ENCODE measurements around the gene NKD1.
"Not testable (repeated sequence)": the region's sequence is repeated elsewhere in the genome, so short reads cannot be mapped to it uniquely, and the experiment has no call there.

The NKD1 gene

DNA sequence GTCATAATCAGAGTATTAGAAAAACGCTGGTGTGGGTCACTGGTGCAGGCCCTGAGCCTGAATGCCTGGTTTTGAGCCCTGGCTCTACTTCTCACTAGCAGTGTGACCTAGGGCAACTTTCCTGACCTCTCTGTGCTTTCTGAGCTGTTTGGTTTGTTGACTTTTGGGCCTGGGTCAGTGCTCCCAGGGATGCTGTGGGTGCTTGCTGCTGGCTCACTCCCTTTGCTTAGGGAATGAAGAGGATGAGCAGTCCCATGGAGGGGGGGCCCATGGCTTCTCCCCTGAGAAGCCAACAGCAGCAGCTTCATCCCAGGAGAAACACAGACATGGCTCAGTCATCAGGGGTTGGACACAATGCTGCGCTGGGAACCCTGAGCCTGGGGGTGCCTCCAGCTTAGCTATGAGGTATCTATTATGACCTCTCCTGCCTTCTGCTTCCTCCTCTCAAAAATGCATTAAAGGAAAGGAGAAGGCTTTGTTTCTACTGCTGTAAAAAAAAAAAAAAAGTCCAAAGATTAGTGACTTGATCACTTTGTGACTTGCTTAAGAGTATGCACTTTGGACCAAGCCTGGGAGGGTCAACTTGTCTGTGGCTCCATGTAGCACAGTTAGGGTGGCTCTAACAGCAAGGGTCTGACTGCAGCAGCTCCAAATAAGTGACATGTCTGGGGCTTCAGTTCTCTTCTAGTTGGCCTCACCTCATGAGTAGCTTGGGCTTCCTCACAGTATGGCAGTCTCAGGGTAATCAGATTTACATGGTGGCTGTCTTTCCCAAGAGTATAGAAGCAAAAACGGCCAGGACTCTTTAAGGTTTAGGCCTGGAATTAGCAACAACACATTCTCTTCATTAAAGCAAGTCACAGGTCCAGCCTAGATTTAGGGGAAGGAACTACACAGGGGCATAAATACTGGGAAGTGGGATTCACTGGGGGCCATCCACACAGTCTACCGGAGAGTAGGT lies 13.0 kb downstream of the NKD1 start:
- DNase-seq, result no peak

DNA sequence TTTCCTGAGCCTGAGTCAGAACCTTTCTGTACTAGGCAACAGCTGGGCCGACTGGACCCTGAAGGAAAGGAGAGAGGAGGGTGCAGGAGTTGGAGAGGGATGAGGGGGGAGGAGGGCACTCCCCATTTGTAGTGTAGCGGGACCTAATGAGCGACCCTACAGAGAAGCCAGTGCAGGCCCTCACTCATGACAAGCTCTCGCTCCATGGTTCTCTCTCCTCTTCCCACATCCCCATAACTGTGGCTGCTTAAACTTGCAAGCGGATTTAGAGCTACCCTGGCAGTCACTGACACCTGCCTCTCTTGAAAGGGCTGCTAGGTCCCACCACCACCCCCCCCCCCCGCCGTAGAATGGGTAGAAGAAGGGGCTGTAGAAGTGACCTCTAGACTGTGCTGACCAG lies 14.5 kb downstream of the NKD1 start:
- DNase-seq, result no peak

DNA sequence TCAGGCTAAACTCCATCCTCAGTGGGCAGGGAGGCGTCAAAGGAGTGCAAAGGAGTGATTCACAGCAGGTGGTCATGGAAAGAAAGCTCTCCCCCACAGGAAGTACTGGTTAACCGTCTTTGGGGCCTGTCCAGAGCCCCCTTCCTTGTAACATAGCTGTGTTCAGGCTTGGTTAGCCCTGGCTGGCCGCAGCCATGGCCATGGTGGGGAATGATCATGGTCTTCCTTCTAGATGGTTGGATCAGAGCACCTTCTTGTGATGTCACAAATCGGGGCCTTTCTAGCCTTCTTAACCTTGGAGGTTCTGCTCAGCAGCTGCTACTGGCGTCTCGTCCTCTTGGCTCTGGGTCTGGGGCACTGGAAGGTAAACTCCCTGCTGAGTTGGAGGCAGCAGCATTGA lies 15.8 kb downstream of the NKD1 start:
- no peak for DNase-seq

DNA sequence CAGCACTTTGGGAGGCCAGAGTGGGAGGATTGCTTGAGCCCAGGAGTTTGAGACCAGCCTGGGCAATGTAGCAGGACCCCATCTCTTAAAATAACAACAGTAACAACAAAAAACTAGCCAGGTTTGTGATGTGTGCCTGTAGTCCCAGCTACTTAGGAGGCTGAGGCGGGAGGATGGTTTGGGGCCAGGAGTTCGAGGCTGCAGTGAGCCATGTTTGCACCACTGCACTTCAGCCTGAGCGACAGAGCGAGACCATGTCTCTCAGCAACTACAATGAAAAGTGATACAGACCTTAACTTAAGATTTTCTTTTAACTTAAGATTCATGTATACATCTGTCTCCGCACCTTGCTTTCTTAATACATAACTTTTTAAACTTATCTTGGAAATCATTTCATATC lies 17.2 kb downstream of the NKD1 start:
- DNase-seq, result no peak

DNA sequence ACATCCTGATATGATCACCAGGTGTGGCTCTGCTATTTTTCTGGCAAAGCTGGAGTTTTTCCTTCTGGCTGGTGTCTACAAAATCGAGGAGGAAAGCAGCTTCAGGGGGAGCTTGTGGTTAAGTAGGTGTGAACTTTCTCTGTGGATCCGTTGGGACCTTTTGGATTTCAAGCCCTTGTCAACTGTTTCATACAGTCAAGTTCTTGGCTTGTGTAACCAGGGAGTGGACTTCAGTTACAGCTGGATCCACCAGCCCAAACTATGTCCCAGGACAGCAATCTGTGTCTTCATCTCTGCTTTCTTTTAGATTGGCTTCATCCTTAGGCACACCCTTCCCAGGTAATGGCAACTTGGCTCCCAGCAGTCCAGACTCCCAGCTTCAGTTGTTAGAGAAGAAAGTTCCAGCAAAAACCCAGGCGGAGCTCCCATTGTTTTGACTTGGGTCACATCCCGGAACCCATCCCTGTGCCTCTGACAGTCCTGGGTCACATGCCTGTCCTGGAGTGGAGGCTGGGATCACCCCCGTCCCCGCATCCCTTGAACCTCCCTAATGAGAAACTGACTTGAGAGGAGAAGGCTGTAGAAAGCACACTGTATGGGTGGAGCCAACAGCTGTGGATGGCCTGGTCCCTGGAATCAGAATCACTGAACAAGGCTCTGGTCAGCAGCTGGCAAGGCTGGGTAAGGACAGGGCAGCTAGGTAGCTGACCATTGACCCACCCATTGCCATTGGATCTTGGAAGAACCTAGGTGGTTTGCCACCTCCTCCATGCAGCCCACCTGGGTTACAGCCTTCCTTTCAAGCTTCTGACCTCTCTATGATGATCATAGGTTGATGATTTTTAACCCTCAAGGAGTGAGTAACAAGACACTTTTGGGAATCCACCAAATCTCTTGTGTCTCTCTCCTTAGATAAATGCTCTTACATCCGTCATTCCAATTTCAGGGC lies 18.1 kb downstream of the NKD1 start:
- no peak for DNase-seq

DNA sequence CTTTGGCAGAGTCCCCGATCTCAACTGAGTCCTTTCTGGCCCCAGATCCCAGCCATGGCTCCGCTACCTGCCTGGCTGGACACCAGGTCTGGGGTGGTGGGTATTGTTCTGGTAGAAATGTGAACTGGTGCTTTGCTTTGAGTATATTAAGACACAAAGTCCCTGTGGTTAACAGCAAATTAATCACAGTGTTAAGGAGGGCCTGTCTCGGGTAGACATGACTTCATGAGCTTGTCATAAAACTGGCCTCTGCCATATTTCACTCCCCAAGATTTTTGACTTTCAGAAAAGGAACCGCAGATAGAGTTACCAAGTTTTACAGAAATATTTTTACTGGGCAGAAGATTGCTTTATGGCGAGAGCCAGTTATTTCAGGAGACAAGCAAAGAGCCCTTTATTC lies 19.5 kb downstream of the NKD1 start:
- no peak for DNase-seq

DNA sequence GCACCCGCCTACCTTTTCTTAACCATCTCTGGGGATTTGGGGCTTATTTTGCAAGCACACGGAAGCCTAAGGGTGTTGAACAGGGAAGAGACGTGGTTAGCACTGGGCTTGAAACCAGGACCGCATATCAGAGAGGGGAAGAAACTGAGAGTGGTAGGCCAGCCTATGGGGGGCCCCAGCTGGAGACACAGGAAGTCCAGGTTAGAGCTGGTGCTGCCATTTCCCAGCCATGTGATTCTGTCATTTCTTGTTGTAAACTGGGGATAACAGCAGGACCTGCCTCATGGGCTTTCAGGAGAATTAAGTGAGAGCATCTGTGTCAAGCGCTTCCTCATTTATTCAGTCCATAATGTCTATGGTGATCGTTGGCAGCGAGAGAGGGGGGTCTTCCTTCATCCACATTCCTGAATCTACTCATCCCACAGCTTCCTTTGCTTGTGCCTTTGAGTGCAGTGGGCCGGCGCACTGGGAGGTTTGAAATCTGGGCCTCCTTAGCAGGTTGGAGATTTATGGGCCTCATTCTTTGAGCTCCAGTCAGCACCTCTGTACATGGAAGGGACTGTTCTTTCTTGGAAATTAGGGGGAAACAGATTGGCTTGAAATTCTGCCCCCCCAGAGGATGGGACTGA lies 20.1 kb downstream of the NKD1 start:
- no peak for DNase-seq

DNA sequence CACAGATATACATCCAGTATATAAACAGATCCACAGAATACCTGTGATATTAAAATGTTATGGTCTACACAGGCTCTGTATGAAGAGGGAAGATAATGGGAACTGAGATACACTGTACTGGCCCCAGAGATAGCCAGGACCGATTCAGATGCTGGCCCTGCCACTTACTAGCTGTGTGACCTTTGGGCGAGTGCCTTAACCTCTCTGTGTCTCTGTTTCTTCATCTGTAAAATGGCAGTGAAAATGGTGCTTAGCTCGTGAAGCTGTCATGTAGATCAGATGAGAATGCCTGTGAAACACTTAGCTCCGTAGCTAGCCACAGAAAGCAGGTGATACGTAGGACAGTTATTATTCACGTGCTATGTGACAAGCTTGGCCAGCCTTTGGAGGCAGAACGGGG lies 22.2 kb downstream of the NKD1 start:
- no peak for DNase-seq

DNA sequence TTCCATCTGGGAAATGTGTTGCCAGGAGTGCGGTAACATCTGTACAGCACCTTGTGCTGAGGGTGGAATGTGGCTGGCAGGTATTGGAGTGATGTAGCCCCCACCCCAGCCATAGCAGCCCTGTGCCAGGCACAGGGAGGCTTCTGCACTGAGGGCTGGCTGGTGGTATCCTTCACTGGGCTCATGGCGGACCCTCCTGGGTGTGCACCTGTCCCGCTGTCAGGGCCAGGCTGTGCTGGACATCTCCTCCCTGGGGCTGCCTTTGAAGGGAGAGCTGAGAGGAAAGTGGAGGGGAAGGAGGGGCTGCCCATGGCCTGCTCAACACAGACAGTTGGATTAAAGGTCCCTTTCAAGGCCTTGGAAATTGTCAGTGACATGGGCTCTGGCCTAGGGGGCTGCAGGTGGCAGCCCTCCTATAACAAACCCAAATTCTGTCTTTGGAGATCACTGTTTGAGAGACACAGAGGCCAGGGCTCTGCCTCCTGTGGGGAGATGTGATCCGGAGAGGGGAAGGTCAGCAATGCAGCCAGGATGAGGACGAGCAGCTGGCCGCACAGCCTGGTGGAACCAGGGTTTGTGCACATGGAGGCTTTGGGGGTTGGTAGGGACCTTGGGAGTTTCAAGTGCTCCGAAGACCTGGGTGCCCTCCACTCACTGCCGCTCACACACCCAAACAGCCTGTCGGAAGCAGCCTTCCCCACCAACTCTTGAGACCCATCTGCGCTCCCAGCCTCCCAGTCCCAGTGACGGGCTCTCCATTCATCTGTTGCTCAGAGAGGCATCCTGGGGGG lies 22.8 kb downstream of the NKD1 start:
- no peak for DNase-seq

DNA sequence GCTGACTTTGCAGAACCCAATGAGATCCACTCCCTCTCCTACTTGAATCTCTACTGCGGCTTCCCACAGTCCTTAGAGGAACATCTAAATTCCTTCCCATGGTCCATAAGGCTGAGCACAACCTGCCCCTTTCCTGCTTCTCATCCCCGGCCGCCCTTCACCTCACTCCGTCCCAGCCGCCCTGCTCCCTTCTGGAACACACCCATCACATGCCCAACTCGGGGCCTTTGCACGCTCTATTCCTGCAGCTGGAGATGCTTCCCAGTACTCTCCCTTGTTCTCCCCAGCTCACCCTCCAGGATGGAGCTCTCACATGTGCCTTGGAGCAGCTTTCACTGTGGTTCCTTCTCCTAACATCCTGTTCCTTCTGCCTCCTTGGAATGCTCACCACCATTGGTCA lies 23.6 kb downstream of the NKD1 start:
- no peak for DNase-seq

DNA sequence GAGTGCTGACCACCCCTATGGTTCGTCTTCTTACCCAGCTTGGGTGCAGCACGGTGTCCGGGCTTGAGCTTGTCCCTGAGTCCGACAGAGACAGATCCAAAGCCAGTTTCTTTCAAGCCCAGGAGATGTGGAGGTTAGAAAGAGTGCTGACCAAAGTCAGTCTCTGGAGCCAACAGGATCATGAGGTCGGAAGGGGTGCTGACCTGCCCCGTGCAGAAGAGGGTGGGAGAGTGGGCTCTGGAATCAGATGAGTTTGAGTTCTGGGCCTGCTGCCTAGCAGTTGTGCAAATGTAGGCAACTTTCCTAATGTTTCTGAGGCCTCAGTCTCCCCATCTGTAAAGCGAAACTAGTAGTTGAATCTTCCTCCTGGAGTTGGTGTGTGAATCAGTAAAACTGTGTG lies 24.5 kb downstream of the NKD1 start:
- no peak for DNase-seq

DNA sequence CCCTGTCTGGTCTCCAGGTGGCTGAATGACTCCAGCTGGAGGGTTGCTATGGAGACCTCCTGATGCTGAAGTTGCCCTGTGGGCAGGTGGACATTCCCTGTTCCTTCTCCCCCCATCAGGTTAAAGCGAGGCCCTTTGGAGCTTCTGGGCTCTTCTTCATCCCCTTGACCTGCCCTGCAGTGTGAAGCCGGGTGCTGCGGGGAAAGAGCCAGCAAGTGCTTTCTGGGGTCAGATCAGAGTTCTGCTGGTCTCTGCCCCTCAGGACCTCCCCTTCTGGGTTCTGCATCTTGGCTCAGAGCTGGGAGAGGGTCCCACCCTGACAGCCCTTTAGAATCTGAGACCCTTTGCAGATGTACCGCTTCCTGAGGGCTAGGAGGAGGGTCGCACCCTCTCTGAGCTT lies 25.1 kb downstream of the NKD1 start:
- no peak for DNase-seq

DNA sequence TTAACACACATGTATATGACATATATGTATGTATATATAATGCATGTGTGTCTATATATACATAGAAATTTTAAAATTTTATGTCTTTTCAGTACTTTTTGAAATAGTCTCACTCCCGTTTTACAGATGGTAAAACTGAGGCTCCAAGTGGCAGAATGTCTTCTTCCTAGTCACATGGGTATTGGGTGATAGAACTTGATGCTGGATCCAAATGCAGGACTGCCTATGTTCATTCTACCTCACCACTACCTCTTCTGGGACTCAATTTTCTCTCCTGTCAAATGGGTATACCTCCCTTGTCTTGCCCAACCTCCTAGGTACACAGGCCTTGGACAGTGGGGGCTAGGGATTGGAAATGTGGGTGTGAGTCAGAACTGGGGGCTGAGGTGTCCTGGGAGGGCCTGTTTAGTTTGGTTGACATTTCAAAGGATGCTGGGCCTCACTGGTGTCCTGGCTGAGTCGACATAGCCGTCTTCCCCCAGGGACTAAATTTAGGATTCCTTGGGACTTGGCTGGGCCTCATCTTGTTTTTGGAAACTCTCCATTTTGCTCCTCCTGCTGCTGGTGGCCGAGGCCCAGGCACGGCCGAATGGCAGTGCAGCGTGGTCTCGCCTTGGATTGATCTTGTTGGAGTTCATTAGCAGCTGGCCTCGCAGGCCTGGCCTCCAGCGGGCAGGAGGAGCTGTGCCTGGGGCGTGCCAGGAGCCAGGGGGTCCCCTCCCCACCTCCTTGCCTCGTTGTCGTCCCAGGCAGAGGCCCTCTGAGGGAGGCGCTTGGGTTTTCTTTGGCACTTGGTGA lies 25.9 kb downstream of the NKD1 start:
- no peak for DNase-seq

DNA sequence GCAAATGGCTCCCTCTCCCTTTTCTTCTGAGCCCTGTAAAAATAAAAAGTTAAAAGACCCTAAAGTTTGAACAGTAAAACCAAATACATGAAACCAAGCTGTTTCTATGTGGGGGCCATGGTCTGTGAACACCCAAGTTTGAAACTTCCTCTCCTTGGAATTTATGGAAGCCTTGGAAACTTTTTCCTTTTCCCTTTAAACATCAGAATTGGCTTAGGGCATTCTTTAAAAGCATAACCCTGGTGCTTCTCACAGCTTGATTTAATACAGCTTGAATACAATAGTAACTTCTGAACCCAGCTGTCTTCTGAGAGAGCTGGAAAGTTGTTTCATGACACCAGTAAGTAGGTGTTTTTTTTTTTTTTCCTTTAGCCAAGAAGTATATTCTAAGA lies 26.5 kb downstream of the NKD1 start:
- no peak for DNase-seq

DNA sequence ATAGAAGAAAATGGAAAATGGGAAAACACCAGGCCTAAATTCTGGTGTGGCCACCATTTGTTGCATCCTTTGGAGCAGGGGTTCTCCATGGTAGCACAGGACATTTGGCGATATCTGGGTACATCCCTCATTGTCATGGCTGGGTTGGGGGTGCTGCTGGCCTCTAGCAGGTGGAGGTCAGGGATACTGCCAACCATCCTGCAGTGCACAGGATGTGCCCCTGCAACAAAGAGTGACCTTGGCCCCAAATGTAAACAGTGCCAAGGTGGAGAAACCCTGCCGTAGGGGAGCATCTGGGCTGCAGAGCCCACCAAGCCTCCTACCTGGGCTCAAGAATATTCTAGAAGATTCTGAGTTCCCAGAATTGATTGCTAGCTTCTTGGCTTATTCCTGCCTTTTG lies 27.5 kb downstream of the NKD1 start:
- no peak for DNase-seq

DNA sequence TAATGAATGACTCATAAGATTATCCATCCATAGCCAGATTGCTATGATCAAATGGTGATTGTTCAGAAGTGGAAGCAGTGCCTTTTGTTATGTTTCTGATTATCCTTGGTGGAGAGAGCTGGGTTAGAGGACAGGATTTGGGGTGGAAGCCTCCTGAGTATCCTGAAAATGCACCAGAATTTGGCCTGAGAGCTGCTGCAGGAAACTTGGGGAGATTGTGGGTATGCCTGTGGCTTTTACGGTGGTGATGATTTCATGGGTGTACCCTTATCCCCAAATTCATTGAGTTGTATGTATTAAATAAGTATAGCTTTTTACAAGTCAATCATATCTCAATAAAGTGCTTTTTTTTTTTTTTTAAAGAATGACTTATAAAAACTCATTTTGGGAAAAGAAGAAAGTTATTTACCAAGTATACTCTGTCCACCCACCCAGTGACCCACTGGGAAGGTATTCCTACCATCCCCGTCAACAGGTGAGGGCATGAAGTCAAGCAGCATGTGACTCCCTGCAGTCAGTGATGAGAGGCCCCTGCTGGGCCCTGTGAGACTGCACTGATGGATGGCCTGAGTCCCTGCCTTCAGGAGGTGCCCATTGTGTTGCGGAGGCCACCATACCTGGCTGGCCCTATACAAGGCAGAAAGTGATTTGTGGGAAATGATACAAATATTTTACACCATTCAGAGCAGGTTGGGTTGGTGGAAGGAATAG lies 28.4 kb downstream of the NKD1 start:
- DNase-seq, result no peak

DNA sequence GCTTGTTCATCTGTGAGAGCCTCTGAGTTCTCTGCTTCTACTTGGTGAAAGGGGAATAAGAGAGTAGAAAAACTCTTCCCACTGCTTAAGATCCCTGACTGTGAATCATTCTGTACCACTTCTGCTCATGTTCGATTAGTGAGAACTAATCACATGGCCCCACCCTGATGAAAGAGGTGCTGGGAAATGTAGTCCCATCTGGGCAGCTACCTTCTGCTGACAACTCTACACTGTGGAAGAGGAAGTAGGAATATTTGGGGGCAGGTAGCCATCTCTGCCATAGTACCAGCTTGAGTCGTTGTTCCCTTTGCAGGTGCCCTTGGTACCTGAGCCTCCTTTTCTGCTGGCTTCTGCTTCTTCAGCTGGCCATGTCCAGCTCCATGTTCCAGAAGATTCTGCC lies 29.9 kb downstream of the NKD1 start:
- no peak for DNase-seq

DNA sequence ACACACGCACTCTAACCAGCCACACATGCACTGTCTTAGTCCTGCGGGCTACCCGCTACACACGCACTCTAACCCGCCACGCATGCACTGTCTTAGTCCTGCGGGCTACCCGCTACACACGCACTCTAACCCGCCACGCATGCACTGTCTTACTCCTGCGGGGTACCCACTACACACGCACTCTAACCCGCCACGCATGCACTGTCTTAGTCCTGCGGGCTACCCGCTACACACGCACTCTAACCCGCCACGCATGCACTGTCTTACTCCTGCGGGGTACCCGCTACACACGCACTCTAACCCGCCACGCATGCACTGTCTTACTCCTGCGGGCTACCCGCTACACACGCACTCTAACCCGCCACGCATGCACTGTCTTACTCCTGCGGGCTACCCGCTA lies 31.2 kb downstream of the NKD1 start:
- not testable (repeated sequence) for DNase-seq

DNA sequence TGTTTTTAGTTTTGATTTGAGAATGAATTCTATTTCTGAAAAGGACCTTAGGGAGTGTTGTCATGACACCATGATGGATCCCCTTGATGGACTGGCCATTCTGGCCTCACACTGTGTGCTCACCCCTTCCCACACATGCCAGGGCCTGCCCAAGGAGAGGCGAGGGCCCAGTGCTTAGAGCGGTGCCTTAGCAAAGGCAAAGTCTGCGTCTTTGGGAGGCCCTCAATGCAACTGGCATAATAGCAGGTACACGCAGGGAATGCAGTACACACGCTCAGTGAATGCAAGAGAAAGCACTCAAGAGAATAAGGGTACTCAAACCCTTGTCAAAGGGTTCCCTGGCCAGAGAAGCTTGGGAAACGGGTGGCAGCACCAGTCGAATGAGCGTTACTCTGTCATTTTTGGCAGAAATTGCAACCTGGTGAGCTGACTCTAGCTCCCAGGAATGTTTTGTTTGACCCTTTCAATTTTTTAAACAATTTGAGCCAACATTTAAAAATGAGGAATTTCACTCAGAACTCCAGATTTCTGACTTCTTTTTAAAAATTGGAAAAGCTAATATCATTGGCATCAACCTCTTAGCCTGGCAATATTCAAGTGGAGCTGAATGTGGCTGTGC lies 32.1 kb downstream of the NKD1 start:
- no peak for DNase-seq

DNA sequence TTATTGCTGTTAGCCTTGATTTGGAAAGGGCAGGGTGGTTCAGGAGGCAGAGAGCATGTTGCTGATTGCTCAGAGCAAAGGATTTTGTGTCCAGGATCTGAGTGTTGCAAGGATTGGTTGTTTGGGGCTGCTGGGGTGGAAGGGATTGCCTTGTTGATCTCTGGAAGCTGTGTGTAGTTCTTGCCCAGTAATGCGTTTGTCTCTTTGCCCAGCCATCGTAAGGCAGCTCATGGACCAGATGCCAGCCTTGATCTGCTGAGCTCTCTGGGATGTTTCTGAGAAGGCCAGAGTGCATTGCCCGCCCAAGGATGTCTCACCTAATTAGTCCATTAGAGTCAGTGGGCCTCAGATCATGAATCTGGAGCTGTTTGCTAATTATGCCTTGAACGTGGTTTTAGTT lies 33.6 kb downstream of the NKD1 start:
- no peak for DNase-seq

DNA sequence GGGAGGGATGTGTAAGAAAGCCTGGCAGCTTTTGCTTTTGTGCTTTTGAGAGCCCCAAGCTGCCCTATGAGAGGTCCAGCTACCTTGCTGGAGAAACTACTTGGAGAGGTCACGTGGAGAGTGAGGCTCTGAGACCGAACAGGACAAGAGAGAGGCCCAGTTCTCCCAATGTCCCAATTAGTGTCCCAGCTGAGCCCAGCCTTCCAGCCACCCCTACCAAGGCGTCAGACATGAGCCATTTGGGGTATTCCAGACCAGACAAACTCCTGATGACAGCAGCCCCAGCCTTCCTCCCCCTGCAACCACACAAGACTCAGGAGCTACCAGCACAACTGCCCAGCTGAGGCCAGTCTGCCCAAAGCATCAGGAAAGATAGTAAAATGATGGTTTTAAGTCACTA lies 35.0 kb downstream of the NKD1 start:
- no peak for DNase-seq
